K562 (cell line): ENCODE results near the gene NRG2. TPM values are rescaled to one million over a fixed set of nuclear protein-coding genes. Genes with fewer than 3 reads are reported as not detected.

ENCODE experiments used
- ZC3H4 ChIP-seq: sonication (generic); formaldehyde crosslinking; IDR thresholded peaks from 2 replicates; pipeline ENCODE4 v1.9.0; 2021; ENCODE audit warnings: missing genetic modification reagents, borderline replicate concordance
- polyA plus RNA-seq, 8 experiments: library from polyadenylated mRNA; depleted of rRNA in 4 of 8; stranded (reverse) in 5 of 8; unstranded in 3 of 8; fragments of >200 nt; fragmentation: Nextera tagmentation in 2 of 8; fragmentation: Illumina TruSeq in 1 of 8; extraction: Ambion mirVana in 2 of 8; extraction: Trizol in 1 of 8; gene quantifications; 2 replicates each; pipeline versions ENCODE4 v1.2.1 to v1.2.3, GENCODE V29; 2011 to 2014; ENCODE audit warnings: inconsistent platforms in 1 of 8, missing spikeins in 1 of 8
- total RNA-seq, 7 experiments: library from RNA; depleted of rRNA in 6 of 7; stranded (reverse); fragments of >200 nt in 6 of 7; fragmentation: Illumina TruSeq in 2 of 7; extraction: Trizol in 2 of 7; gene quantifications; 2 replicates each; pipeline versions ENCODE4 v1.2.1 to v1.2.3, GENCODE V29; 2011 to 2021; ENCODE audit warnings: low replicate concordance in 1 of 7
- TF ChIP-seq, protein P1 (sequence below): fragments of 250-450 bp; sonication (Bioruptor Pico); IDR thresholded peaks from 2 replicates; pipeline ENCODE4 v1.9.0; 2021; ENCODE audit warnings: mild to moderate bottlenecking, inconsistent platforms
- TF ChIP-seq, protein P2 (sequence below): sonication (generic); formaldehyde crosslinking; IDR thresholded peaks from 2 replicates; pipeline ENCODE4 v1.8.1; 2023; ENCODE audit warnings: missing genetic modification reagents, mild to moderate bottlenecking, borderline replicate concordance

Gene NRG2
- total and polyA plus RNA-seq, 9 of the 15 experiments (the other 6 are each of a cell fraction or from before 2014, with no cell fraction given): not detected

DNA sequence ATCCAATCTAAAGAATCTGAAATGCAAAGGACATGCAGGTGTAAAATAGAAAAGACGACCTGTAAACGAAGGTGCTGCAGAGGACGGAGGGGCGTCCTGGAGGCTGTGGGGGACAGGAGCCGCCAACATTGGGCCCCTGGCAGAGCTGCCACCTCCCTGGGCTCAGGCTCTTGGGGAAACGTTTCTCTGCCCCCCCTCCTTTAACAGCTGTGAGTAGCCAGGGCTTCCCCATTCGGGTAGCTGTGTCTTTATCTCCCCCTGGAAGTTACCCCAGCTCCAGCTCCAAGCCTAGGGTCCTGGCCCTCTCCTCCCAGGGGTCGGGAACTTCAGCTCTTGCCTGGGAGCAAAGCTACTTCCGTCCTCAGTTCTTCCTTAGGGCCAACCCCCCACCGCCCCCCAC is 196.0 kb downstream of the NRG2 start (continued):
- TF ChIP-seq, protein P1, sequence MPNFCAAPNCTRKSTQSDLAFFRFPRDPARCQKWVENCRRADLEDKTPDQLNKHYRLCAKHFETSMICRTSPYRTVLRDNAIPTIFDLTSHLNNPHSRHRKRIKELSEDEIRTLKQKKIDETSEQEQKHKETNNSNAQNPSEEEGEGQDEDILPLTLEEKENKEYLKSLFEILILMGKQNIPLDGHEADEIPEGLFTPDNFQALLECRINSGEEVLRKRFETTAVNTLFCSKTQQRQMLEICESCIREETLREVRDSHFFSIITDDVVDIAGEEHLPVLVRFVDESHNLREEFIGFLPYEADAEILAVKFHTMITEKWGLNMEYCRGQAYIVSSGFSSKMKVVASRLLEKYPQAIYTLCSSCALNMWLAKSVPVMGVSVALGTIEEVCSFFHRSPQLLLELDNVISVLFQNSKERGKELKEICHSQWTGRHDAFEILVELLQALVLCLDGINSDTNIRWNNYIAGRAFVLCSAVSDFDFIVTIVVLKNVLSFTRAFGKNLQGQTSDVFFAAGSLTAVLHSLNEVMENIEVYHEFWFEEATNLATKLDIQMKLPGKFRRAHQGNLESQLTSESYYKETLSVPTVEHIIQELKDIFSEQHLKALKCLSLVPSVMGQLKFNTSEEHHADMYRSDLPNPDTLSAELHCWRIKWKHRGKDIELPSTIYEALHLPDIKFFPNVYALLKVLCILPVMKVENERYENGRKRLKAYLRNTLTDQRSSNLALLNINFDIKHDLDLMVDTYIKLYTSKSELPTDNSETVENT: no peak
- no peak for TF ChIP-seq ZC3H4 (CRISPR knock-in tag)
- TF ChIP-seq, protein P2, sequence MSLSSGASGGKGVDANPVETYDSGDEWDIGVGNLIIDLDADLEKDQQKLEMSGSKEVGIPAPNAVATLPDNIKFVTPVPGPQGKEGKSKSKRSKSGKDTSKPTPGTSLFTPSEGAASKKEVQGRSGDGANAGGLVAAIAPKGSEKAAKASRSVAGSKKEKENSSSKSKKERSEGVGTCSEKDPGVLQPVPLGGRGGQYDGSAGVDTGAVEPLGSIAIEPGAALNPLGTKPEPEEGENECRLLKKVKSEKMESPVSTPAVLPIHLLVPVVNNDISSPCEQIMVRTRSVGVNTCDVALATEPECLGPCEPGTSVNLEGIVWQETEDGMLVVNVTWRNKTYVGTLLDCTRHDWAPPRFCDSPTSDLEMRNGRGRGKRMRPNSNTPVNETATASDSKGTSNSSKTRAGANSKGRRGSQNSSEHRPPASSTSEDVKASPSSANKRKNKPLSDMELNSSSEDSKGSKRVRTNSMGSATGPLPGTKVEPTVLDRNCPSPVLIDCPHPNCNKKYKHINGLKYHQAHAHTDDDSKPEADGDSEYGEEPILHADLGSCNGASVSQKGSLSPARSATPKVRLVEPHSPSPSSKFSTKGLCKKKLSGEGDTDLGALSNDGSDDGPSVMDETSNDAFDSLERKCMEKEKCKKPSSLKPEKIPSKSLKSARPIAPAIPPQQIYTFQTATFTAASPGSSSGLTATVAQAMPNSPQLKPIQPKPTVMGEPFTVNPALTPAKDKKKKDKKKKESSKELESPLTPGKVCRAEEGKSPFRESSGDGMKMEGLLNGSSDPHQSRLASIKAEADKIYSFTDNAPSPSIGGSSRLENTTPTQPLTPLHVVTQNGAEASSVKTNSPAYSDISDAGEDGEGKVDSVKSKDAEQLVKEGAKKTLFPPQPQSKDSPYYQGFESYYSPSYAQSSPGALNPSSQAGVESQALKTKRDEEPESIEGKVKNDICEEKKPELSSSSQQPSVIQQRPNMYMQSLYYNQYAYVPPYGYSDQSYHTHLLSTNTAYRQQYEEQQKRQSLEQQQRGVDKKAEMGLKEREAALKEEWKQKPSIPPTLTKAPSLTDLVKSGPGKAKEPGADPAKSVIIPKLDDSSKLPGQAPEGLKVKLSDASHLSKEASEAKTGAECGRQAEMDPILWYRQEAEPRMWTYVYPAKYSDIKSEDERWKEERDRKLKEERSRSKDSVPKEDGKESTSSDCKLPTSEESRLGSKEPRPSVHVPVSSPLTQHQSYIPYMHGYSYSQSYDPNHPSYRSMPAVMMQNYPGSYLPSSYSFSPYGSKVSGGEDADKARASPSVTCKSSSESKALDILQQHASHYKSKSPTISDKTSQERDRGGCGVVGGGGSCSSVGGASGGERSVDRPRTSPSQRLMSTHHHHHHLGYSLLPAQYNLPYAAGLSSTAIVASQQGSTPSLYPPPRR: no peak
